Measurements from ENCODE around the gene WDR17.

Gene WDR17

GRCh38 chr4:176186067-176186466 is 120.4 kb downstream of the WDR17 start:
- no peak overlapping the region for H3K27ac Mint-ChIP-seq (ENCODE audit: low read depth)
- no peak for ATAC-seq (replicated peaks; ENCODE audit: extremely low read depth, poor library complexity, severe bottlenecking)

GRCh38 chr4:176186671-176187395 is 121.2 kb downstream of the WDR17 start:
- Mint-ChIP-seq H3K9me3 (no peaks in the 10 kb centered on the region), H3K27me3 (peaks cover 77% of the 10 kb centered on the region), H3K36me3 (ENCODE audit: insufficient read depth) (peaks cover 2% of the 10 kb centered on the region), H3K27ac (ENCODE audit: low read depth) (no peak overlapping the region), H3K4me1 (no peaks in the 10 kb centered on the region), H3K4me3 (no peak overlapping the region)
- no peak for ATAC-seq (replicated peaks; ENCODE audit: extremely low read depth, poor library complexity, severe bottlenecking)
- no peak for DNase-seq (ENCODE audit: low spot score in 2 of 2)

More at GRCh38 chr4:176186067-176186466, 120.4 kb downstream of the WDR17 start:
- no peak for DNase-seq (ENCODE audit: low spot score in 2 of 2)
- no peaks in the 10 kb centered on the region for H3K4me1 Mint-ChIP-seq
- peaks cover 69% of the 10 kb centered on the region for H3K27me3 Mint-ChIP-seq
- H3K36me3 Mint-ChIP-seq (ENCODE audit: insufficient read depth), result peaks cover 2% of the 10 kb centered on the region
- H3K9me3 Mint-ChIP-seq, result no peaks in the 10 kb centered on the region
- H3K4me3 Mint-ChIP-seq, result no peak overlapping the region

GRCh38 chr4:176187624-176188023 is 122.0 kb downstream of the WDR17 start:
- H3K27me3 Mint-ChIP-seq, result peaks cover 84% of the 10 kb centered on the region
- no peak overlapping the region for H3K27ac Mint-ChIP-seq (ENCODE audit: low read depth)
- no peaks in the 10 kb centered on the region for H3K9me3 Mint-ChIP-seq
- no peaks in the 10 kb centered on the region for H3K4me1 Mint-ChIP-seq
- no peak for DNase-seq (ENCODE audit: low spot score in 2 of 2)
- ATAC-seq (replicated peaks; ENCODE audit: extremely low read depth, poor library complexity, severe bottlenecking), result no peak
- H3K36me3 Mint-ChIP-seq (ENCODE audit: insufficient read depth), result peaks cover 2% of the 10 kb centered on the region
- H3K4me3 Mint-ChIP-seq, result no peak overlapping the region

GRCh38 chr4:176188654-176189053 is 123.0 kb downstream of the WDR17 start:
- DNase-seq (ENCODE audit: low spot score in 2 of 2) (no peak), ATAC-seq (replicated peaks; ENCODE audit: extremely low read depth, poor library complexity, severe bottlenecking) (no peak)
- H3K9me3 Mint-ChIP-seq, result no peaks in the 10 kb centered on the region
- H3K27ac Mint-ChIP-seq (ENCODE audit: low read depth), result no peak overlapping the region
- H3K4me3 Mint-ChIP-seq, result no peak overlapping the region
- no peaks in the 10 kb centered on the region for H3K4me1 Mint-ChIP-seq
- peaks cover 85% of the 10 kb centered on the region for H3K27me3 Mint-ChIP-seq
- peaks cover 2% of the 10 kb centered on the region for H3K36me3 Mint-ChIP-seq (ENCODE audit: insufficient read depth)

DNA sequence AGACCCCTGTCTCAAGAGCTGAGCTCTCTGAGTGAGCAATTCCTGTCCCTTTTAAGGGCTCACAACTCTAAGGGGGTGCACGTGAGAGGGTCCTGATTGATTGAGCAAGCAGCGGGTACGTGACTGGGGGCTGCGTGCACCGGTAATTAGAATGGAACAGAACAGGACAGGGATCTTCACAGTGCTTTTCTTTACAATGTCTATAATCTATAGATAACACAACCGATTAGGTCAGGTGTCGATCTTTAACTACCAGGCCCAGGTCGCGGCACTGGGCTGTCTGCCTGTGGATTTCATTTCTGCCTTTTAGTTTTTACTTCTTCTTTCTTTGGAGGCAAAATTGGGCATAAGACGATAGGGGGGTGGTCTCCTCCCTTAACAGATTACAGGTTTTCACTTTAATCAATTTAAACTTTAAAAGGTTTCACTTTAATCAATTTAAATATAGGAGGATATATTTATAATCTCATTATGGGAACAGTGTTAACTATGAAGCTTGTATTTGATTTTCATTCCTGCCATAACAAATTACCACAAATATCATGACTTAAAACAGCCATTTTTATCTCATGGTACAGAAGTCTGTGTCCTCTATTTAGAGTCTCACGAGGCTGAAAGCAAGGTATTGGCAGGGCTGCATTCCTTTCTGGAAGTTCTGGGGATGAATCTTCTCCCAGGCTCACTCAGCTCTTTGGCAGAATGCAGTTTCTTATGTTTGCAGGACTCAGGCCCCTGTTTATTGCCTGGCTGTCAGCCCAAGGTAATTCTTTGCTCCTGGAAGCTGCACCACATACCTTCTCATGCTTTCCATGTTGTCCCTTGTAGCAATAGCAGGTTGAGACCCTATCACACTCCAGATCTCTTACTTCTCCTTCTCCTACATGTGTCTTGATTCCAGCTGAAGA is 124.5 kb downstream of the WDR17 start:
- Mint-ChIP-seq H3K9me3 (no peaks in the 10 kb centered on the region), H3K27me3 (peaks cover 75% of the 10 kb centered on the region), H3K4me3 (no peak overlapping the region), H3K27ac (ENCODE audit: low read depth) (no peak overlapping the region), H3K36me3 (ENCODE audit: insufficient read depth) (peaks cover 2% of the 10 kb centered on the region), H3K4me1 (peaks cover 3% of the 10 kb centered on the region)
- DNase-seq (ENCODE audit: low spot score in 2 of 2) (no peak), ATAC-seq (replicated peaks; ENCODE audit: extremely low read depth, poor library complexity, severe bottlenecking) (no peak)

- no peak for DNase-seq (ENCODE audit: low spot score in 2 of 2)
- ATAC-seq (replicated peaks; ENCODE audit: extremely low read depth, poor library complexity, severe bottlenecking), result no peak
- Mint-ChIP-seq H3K27ac (ENCODE audit: low read depth) (no peak overlapping the region), H3K36me3 (ENCODE audit: insufficient read depth) (peaks cover 3% of the 10 kb centered on the region), H3K27me3 (peaks cover 57% of the 10 kb centered on the region), H3K9me3 (no peaks in the 10 kb centered on the region), H3K4me3 (no peak overlapping the region), H3K4me1 (peaks cover 12% of the 10 kb centered on the region)
Observed at GRCh38 chr4:176191974-176192373, 126.3 kb downstream of the WDR17 start.

DNA sequence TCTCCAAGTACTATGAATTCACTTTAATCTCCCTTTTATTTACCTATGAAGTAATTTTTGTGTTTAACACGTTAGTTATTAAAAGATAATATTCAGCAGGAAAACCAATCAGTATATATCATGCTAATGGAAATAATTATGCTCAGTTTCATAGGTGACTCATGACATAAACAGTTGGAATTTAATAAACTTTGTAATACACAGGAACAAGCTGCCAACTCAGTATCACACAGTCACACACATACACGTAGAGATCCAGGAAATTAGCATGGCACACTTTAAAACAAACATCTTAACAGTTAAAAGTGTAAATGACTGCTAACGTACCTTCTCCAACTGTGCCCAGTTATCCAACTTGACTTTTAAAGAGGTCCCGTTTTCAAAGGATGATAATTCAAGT is 127.5 kb downstream of the WDR17 start:
- Mint-ChIP-seq H3K4me1 (peaks cover 12% of the 10 kb centered on the region), H3K9me3 (no peaks in the 10 kb centered on the region), H3K36me3 (ENCODE audit: insufficient read depth) (peaks cover 3% of the 10 kb centered on the region), H3K4me3 (no peak overlapping the region), H3K27ac (ENCODE audit: low read depth) (no peak overlapping the region), H3K27me3 (peaks cover 57% of the 10 kb centered on the region)
- DNase-seq (ENCODE audit: low spot score in 2 of 2), result no peak
- ATAC-seq (replicated peaks; ENCODE audit: extremely low read depth, poor library complexity, severe bottlenecking), result no peak

- peaks cover 51% of the 10 kb centered on the region for H3K27me3 Mint-ChIP-seq
- H3K36me3 Mint-ChIP-seq (ENCODE audit: insufficient read depth), result peaks cover 3% of the 10 kb centered on the region
- H3K4me1 Mint-ChIP-seq, result peaks cover 12% of the 10 kb centered on the region
- ATAC-seq (replicated peaks; ENCODE audit: extremely low read depth, poor library complexity, severe bottlenecking) (no peak), DNase-seq (ENCODE audit: low spot score in 2 of 2) (no peak)
- H3K27ac Mint-ChIP-seq (ENCODE audit: low read depth), result no peak overlapping the region
- no peaks in the 10 kb centered on the region for H3K9me3 Mint-ChIP-seq
- H3K4me3 Mint-ChIP-seq, result no peak overlapping the region
Observed at GRCh38 chr4:176193938-176194337, 128.3 kb downstream of the WDR17 start.

- Mint-ChIP-seq H3K27me3 (peaks cover 37% of the 10 kb centered on the region), H3K4me3 (peak within 1 kb of the TSS; percentile 83), H3K9me3 (no peaks in the 10 kb centered on the region), H3K27ac (ENCODE audit: low read depth) (peak within 1 kb of the TSS; percentile 98), H3K4me1 (peaks cover 12% of the 10 kb centered on the region), H3K36me3 (ENCODE audit: insufficient read depth) (peaks cover 3% of the 10 kb centered on the region)
- peak; percentile 87 to 90 for DNase-seq (ENCODE audit: low spot score in 2 of 2)
- ATAC-seq (replicated peaks; ENCODE audit: extremely low read depth, poor library complexity, severe bottlenecking), result peak; percentile 91
Observed at GRCh38 chr4:176195184-176195978, 129.7 kb downstream of the WDR17 start, which contains the start of gene SPATA4. SPATA4 (minus strand) TSS chr4:176195585; CDS start chr4:176195562, 23 bp downstream.

GRCh38 chr4:176198316-176198903 is 132.8 kb downstream of the WDR17 start:
- peaks cover 15% of the 10 kb centered on the region for H3K27me3 Mint-ChIP-seq

GRCh38 chr4:176205299-176205698 is 139.7 kb downstream of the WDR17 start:
- Mint-ChIP-seq H3K4me1 (no peaks in the 10 kb centered on the region), H3K27me3 (peaks cover 58% of the 10 kb centered on the region), H3K4me3 (no peak overlapping the region), H3K36me3 (ENCODE audit: insufficient read depth) (no peaks in the 10 kb centered on the region), H3K27ac (ENCODE audit: low read depth) (no peak overlapping the region), H3K9me3 (no peaks in the 10 kb centered on the region)
- no peak for DNase-seq (ENCODE audit: low spot score in 2 of 2)
- no peak for ATAC-seq (replicated peaks; ENCODE audit: extremely low read depth, poor library complexity, severe bottlenecking)

More at GRCh38 chr4:176198316-176198903, 132.8 kb downstream of the WDR17 start:
- Mint-ChIP-seq H3K36me3 (ENCODE audit: insufficient read depth) (peaks cover 3% of the 10 kb centered on the region), H3K27ac (ENCODE audit: low read depth) (no peak overlapping the region), H3K4me3 (no peak overlapping the region), H3K4me1 (peaks cover 12% of the 10 kb centered on the region), H3K9me3 (no peaks in the 10 kb centered on the region)
- no peak for ATAC-seq (replicated peaks; ENCODE audit: extremely low read depth, poor library complexity, severe bottlenecking)
- no peak for DNase-seq (ENCODE audit: low spot score in 2 of 2)

DNA sequence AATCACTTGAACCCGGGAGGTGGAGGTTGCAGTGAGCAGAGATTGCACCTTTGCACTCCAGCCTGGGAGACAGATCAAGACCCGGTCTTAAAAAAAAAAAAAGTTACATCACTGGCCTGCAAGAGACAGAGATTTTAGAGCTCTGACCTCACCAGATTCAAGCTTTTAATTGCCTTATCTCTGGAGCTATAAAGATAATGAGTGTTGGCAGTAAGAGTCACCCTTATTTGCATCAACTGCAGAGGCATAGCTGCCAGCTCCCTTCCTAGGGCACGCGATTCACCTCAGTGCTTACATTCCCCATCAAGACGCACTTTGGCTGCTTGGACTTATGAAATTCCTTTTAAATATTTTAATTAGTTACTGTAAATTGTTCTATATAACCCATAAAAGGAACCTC is 142.2 kb downstream of the WDR17 start:
- Mint-ChIP-seq H3K27ac (ENCODE audit: low read depth) (no peak overlapping the region), H3K9me3 (no peaks in the 10 kb centered on the region), H3K27me3 (peaks cover 65% of the 10 kb centered on the region), H3K4me3 (no peak overlapping the region), H3K36me3 (ENCODE audit: insufficient read depth) (peaks cover 1% of the 10 kb centered on the region), H3K4me1 (no peaks in the 10 kb centered on the region)
- ATAC-seq (replicated peaks; ENCODE audit: extremely low read depth, poor library complexity, severe bottlenecking), result no peak
- no peak for DNase-seq (ENCODE audit: low spot score in 2 of 2)
